Stomach smooth muscle (tissue), 2 donors: ENCODE results near the gene NAA11.

Experiments
- H3K27ac ChIP-seq: one replicate; pipeline ENCODE4 v1.7.0; 2013; ENCODE audit warnings: mild to moderate bottlenecking, low read length, inconsistent platforms
- H3K27me3 ChIP-seq, 2 donors: one replicate each; pipeline ENCODE4 v1.7.0; 2013; ENCODE audit warnings: low read length in 2 of 2; ENCODE audit not compliant: insufficient read depth in 2 of 2, control insufficient read depth in 1 of 2
- H3K36me3 ChIP-seq, 2 donors: one replicate each; pipeline ENCODE4 v1.7.0; 2013; ENCODE audit warnings: low read length in 2 of 2; ENCODE audit not compliant: control insufficient read depth in 2 of 2, insufficient read depth in 2 of 2
- H3K4me1 ChIP-seq: one replicate; pipeline ENCODE4 v1.7.0; 2013; ENCODE audit warnings: low read length; ENCODE audit not compliant: control insufficient read depth, insufficient read depth
- H3K4me3 ChIP-seq, 2 donors: one replicate each; pipeline ENCODE4 v1.7.0; 2013; ENCODE audit warnings: low read length in 2 of 2
- H3K9ac ChIP-seq, 2 donors: one replicate each; pipeline ENCODE4 v1.7.0; 2013; ENCODE audit warnings: low read length in 2 of 2, mild to moderate bottlenecking in 1 of 2
- H3K9me3 ChIP-seq, 2 donors: one replicate each; pipeline ENCODE4 v1.7.0; 2013; ENCODE audit warnings: low read length in 2 of 2; ENCODE audit not compliant: control insufficient read depth in 2 of 2
- donor health status: healthy.
- donor health status: Pancreatic carcinoma.

Gene NAA11

GRCh38 chr4:79341893-79342653, 16.2 kb upstream of the NAA11 start:
- peaks cover 5% of the 10 kb centered on the region for H3K4me1 ChIP-seq
- H3K4me3 ChIP-seq, result no peak overlapping the region
- H3K9me3 ChIP-seq, result peaks cover 2 to 4% of the 10 kb centered on the region in 2 donors
- no peak overlapping the region for H3K27ac ChIP-seq
- H3K27me3 ChIP-seq, result no peaks in the 10 kb centered on the region
- H3K36me3 ChIP-seq, result no peaks in the 10 kb centered on the region
- H3K9ac ChIP-seq, result no peak overlapping the region

GRCh38 chr4:79340568-79340967, 14.7 kb upstream of the NAA11 start:
- Histone ChIP-seq H3K9me3 (peaks cover 2 to 4% of the 10 kb centered on the region in 2 donors), H3K36me3 (no peaks in the 10 kb centered on the region), H3K9ac (no peak overlapping the region), H3K4me3 (no peak overlapping the region), H3K4me1 (no peaks in the 10 kb centered on the region), H3K27ac (no peak overlapping the region), H3K27me3 (no peaks in the 10 kb centered on the region)

GRCh38 chr4:79338148-79338547, 12.3 kb upstream of the NAA11 start:
- H3K36me3 ChIP-seq, result no peaks in the 10 kb centered on the region
- H3K4me3 ChIP-seq, result no peak overlapping the region
- H3K27me3 ChIP-seq, result no peaks in the 10 kb centered on the region
- H3K4me1 ChIP-seq, result no peaks in the 10 kb centered on the region
- no peak overlapping the region for H3K9ac ChIP-seq
- H3K9me3 ChIP-seq, result peaks cover 2 to 4% of the 10 kb centered on the region in 2 donors
- no peak overlapping the region for H3K27ac ChIP-seq

- Histone ChIP-seq H3K27ac (no peak overlapping the region), H3K4me3 (no peak overlapping the region), H3K9me3 (no peaks in the 10 kb centered on the region), H3K27me3 (no peaks in the 10 kb centered on the region), H3K9ac (no peak overlapping the region), H3K36me3 (no peaks in the 10 kb centered on the region), H3K4me1 (no peaks in the 10 kb centered on the region)
Measured at GRCh38 chr4:79334783-79335182, 8.9 kb upstream of the NAA11 start.

- no peak overlapping the region for H3K4me3 ChIP-seq
- H3K9ac ChIP-seq, result no peak overlapping the region
- H3K4me1 ChIP-seq, result no peaks in the 10 kb centered on the region
- H3K9me3 ChIP-seq, result no peaks in the 10 kb centered on the region
- H3K27ac ChIP-seq, result no peak overlapping the region
- no peaks in the 10 kb centered on the region for H3K27me3 ChIP-seq
- no peaks in the 10 kb centered on the region for H3K36me3 ChIP-seq
Measured at GRCh38 chr4:79334341-79334740, 8.5 kb upstream of the NAA11 start.

GRCh38 chr4:79331126-79331876, 5.4 kb upstream of the NAA11 start:
- no peak overlapping the region for H3K27ac ChIP-seq
- no peak overlapping the region for H3K9ac ChIP-seq
- H3K4me3 ChIP-seq, result no peak overlapping the region

GRCh38 chr4:79330720-79331119, 4.9 kb upstream of the NAA11 start:
- Histone ChIP-seq H3K9me3 (no peaks in the 10 kb centered on the region), H3K27ac (no peak overlapping the region), H3K27me3 (no peaks in the 10 kb centered on the region), H3K4me3 (no peak overlapping the region), H3K9ac (no peak overlapping the region), H3K4me1 (no peaks in the 10 kb centered on the region), H3K36me3 (no peaks in the 10 kb centered on the region)

More at GRCh38 chr4:79331126-79331876, 5.4 kb upstream of the NAA11 start:
- no peaks in the 10 kb centered on the region for H3K36me3 ChIP-seq
- no peaks in the 10 kb centered on the region for H3K27me3 ChIP-seq
- no peaks in the 10 kb centered on the region for H3K9me3 ChIP-seq
- no peaks in the 10 kb centered on the region for H3K4me1 ChIP-seq

GRCh38 chr4:79325436-79325835, 425 bp downstream of the NAA11 start:
- Histone ChIP-seq H3K36me3 (no peaks in the 10 kb centered on the region), H3K4me3 (no peak overlapping the region), H3K4me1 (no peaks in the 10 kb centered on the region), H3K9ac (no peak overlapping the region), H3K9me3 (no peaks in the 10 kb centered on the region), H3K27me3 (no peaks in the 10 kb centered on the region), H3K27ac (no peak overlapping the region)

- H3K27me3 ChIP-seq, result no peaks in the 10 kb centered on the region
- H3K9ac ChIP-seq, result no peak overlapping the region
- H3K9me3 ChIP-seq, result no peaks in the 10 kb centered on the region
- no peaks in the 10 kb centered on the region for H3K4me1 ChIP-seq
- no peaks in the 10 kb centered on the region for H3K36me3 ChIP-seq
- no peak overlapping the region for H3K27ac ChIP-seq
- no peak overlapping the region for H3K4me3 ChIP-seq
Measured at GRCh38 chr4:79319975-79320374, 5.9 kb downstream of the NAA11 start.

GRCh38 chr4:79317711-79318110, 8.2 kb downstream of the NAA11 start:
- H3K4me3 ChIP-seq, result no peak overlapping the region
- H3K9me3 ChIP-seq, result no peaks in the 10 kb centered on the region
- H3K4me1 ChIP-seq, result no peaks in the 10 kb centered on the region
- H3K27me3 ChIP-seq, result no peaks in the 10 kb centered on the region
- no peak overlapping the region for H3K9ac ChIP-seq
- H3K27ac ChIP-seq, result no peak overlapping the region
- no peaks in the 10 kb centered on the region for H3K36me3 ChIP-seq

GRCh38 chr4:79315891-79316290, 10.0 kb downstream of the NAA11 start:
- no peak overlapping the region for H3K4me3 ChIP-seq
- no peaks in the 10 kb centered on the region for H3K27me3 ChIP-seq

More at GRCh38 chr4:79315891-79316290, 10.0 kb downstream of the NAA11 start:
- Histone ChIP-seq H3K4me1 (no peaks in the 10 kb centered on the region), H3K36me3 (no peaks in the 10 kb centered on the region), H3K9ac (no peak overlapping the region), H3K9me3 (no peaks in the 10 kb centered on the region), H3K27ac (no peak overlapping the region)
